Liver (tissue), 3 donors: ENCODE results near the gene P2RY10.

Experiments
- ATF3 ChIP-seq: IDR thresholded peaks from 2 replicates; pipeline ENCODE4 v1.6.1; 2016; ENCODE audit warnings: antibody characterized with exemption
- CTCF ChIP-seq: fragments of 150-350 bp; IDR thresholded peaks from 2 replicates; pipeline ENCODE4 v1.5.1; 2017; ENCODE audit warnings: improper control_type of control experiment, low read depth, low read length; ENCODE audit not compliant: missing input control
- REST ChIP-seq: IDR thresholded peaks from 2 replicates; pipeline ENCODE4 v1.6.1; 2016; ENCODE audit warnings: antibody characterized with exemption, mild to moderate bottlenecking
- SP1 ChIP-seq: IDR thresholded peaks from 2 replicates; pipeline ENCODE4 v1.6.1; 2018; ENCODE audit warnings: antibody characterized with exemption, mild to moderate bottlenecking
- donor health status: healthy.
- donor health status: healthy.

DNA sequence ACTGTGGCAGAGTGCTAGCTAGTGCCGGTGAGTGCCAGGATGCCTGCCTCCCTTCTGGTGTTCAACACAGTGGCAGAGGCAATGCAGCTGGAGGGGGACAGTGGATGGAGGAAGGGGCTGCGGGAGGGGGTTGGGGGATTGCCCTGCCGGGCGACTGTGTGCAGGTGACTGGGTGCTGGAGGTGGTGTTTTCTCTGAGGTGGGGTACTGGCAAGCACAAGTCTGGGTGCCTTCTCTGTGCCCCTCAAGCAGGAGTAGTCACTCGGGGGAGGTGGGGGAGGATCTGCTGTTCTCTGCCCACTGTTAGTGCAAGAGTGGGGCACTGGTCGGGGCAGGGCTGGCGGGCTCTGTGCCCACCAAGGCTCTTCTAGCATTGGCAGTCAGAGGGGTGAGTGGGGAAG is 10.3 kb upstream of the P2RY10 start:
- TF ChIP-seq CTCF (no peak), SP1 (no peak), REST (no peak), ATF3 (no peak)
